ENCODE measurements around the gene BTG2.

The BTG2 gene

GRCh38 chr1:203346060-203346768 is 40.9 kb downstream of the BTG2 start:
- no peak for DNase-seq

- no peak for DNase-seq
Measured at GRCh38 chr1:203346769-203347102, 41.4 kb downstream of the BTG2 start.

- no peak for DNase-seq
Measured at GRCh38 chr1:203349166-203349565, 43.8 kb downstream of the BTG2 start.

GRCh38 chr1:203349773-203350524 is 44.6 kb downstream of the BTG2 start:
- DNase-seq, result no peak

GRCh38 chr1:203351037-203351625 is 45.8 kb downstream of the BTG2 start, which contains the start of gene FMOD:
FMOD (minus strand) TSS chr1:203351122; CDS start chr1:203348270, 2,852 bp downstream.
- no peak for DNase-seq

GRCh38 chr1:203353486-203353885 is 48.2 kb downstream of the BTG2 start:
- no peak for DNase-seq

- DNase-seq, result no peak
Measured at GRCh38 chr1:203354246-203354645, 48.9 kb downstream of the BTG2 start.

GRCh38 chr1:203359010-203359571 is 53.8 kb downstream of the BTG2 start:
- no peak for DNase-seq

All from activated CD4-positive, alpha-beta T cell treated with anti-CD3 and anti-CD28 coated beads, Interleukin-2, amount 50 U/mL, for 4 hours (primary cell).